Vagina (tissue), 2 donors: Measurements from ENCODE around the gene TTC33.

Experiments
- CTCF ChIP-seq, 3 experiments: fragments of 450-650 bp in 2 of 3; fragments of 200-600 bp in 1 of 3; sonication (generic) in 1 of 3; IDR thresholded peaks; one replicate each; pipeline ENCODE4 v1.5.1; 2017 to 2019; ENCODE audit warnings: antibody characterized with exemption in 3 of 3, mild to moderate bottlenecking in 2 of 3, moderate library complexity in 2 of 3
- POLR2AphosphoS5 ChIP-seq, 2 donors: sonication (generic); formaldehyde crosslinking; IDR thresholded peaks; one replicate each; pipeline ENCODE4 v1.9.0; 2017; ENCODE audit warnings: antibody characterized with exemption in 2 of 2, mild to moderate bottlenecking in 2 of 2, low read depth in 1 of 2; ENCODE audit not compliant: insufficient read depth in 1 of 2

DNA sequence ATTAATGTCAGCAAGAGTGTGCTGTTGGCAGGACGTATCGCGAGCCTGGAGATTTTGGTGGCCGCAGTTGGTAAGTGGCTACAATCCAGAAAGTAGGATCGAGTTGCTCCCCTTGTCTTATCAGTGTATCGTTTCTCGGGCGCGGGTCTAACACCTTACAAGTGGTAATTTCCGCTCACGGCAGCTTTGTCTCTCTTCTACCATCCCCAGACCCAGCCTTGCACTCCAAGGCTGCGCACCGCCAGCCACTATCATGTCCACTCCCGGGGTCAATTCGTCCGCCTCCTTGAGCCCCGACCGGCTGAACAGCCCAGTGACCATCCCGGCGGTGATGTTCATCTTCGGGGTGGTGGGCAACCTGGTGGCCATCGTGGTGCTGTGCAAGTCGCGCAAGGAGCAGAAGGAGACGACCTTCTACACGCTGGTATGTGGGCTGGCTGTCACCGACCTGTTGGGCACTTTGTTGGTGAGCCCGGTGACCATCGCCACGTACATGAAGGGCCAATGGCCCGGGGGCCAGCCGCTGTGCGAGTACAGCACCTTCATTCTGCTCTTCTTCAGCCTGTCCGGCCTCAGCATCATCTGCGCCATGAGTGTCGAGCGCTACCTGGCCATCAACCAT is 74.9 kb downstream of the TTC33 start:
- TF ChIP-seq CTCF (IDR thresholded peaks at IDR 0.05) (peak in 1 of 3 experiments; percentile 23), POLR2AphosphoS5 (IDR thresholded peaks at IDR 0.05; ENCODE audit: insufficient read depth in 1 of 2, low read depth in 1 of 2) (no peak)
